ENCODE results near the gene USP53. TPM values are rescaled to one million over a fixed set of nuclear protein-coding genes. Genes with fewer than 3 reads are reported as not detected.

Gene USP53
- total and polyA plus RNA-seq, 9 of the 15 experiments (the other 6 are each of a cell fraction or from before 2014, with no cell fraction given): 2.9 to 9.6 (median 8.3) TPM

- peak; percentile 60; the same call in 1 of the 2 replicates for TF ChIP-seq NKRF (IDR thresholded peaks at IDR 0.05; ENCODE audit: borderline replicate concordance)
- no peak for TF ChIP-seq ZNF830 (CRISPR knock-in tag; IDR thresholded peaks at IDR 0.05)
- no peak for TF ChIP-seq CREBBP (IDR thresholded peaks at IDR 0.05; ENCODE audit: low read depth, low read length)
- TF ChIP-seq RBM14 (IDR thresholded peaks at IDR 0.05; ENCODE audit: borderline replicate concordance, insufficient read depth, low read depth, low read length): no peak
- TF ChIP-seq ATF7 (IDR thresholded peaks at IDR 0.05): peak; percentile 58
- TF ChIP-seq POLR2G (IDR thresholded peaks at IDR 0.05; ENCODE audit: low read depth, low read length): peak; percentile 86
- no peak for TF ChIP-seq BCL6 (CRISPR knock-in tag; IDR thresholded peaks at IDR 0.05)
- TF ChIP-seq, protein P1, sequence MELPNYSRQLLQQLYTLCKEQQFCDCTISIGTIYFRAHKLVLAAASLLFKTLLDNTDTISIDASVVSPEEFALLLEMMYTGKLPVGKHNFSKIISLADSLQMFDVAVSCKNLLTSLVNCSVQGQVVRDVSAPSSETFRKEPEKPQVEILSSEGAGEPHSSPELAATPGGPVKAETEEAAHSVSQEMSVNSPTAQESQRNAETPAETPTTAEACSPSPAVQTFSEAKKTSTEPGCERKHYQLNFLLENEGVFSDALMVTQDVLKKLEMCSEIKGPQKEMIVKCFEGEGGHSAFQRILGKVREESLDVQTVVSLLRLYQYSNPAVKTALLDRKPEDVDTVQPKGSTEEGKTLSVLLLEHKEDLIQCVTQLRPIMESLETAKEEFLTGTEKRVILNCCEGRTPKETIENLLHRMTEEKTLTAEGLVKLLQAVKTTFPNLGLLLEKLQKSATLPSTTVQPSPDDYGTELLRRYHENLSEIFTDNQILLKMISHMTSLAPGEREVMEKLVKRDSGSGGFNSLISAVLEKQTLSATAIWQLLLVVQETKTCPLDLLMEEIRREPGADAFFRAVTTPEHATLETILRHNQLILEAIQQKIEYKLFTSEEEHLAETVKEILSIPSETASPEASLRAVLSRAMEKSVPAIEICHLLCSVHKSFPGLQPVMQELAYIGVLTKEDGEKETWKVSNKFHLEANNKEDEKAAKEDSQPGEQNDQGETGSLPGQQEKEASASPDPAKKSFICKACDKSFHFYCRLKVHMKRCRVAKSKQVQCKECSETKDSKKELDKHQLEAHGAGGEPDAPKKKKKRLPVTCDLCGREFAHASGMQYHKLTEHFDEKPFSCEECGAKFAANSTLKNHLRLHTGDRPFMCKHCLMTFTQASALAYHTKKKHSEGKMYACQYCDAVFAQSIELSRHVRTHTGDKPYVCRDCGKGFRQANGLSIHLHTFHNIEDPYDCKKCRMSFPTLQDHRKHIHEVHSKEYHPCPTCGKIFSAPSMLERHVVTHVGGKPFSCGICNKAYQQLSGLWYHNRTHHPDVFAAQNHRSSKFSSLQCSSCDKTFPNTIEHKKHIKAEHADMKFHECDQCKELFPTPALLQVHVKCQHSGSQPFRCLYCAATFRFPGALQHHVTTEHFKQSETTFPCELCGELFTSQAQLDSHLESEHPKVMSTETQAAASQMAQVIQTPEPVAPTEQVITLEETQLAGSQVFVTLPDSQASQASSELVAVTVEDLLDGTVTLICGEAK (IDR thresholded peaks at IDR 0.05): peak; percentile 98
- TF ChIP-seq, protein P1 (CRISPR knock-in tag; IDR thresholded peaks at IDR 0.05): no peak
- TF ChIP-seq PML (IDR thresholded peaks at IDR 0.05; ENCODE audit: low read length): no peak; the same call in 1 of the 2 replicates
- no peak for TF ChIP-seq CSDE1 (IDR thresholded peaks at IDR 0.05)
- TF ChIP-seq SUPT5H (IDR thresholded peaks at IDR 0.05): peak; percentile 83
- no peak for TF ChIP-seq PYGO2 (tag; IDR thresholded peaks at IDR 0.05)
- no peak for TF ChIP-seq PHB2 (IDR thresholded peaks at IDR 0.05; ENCODE audit: low read depth)
- TF ChIP-seq, protein P2, sequence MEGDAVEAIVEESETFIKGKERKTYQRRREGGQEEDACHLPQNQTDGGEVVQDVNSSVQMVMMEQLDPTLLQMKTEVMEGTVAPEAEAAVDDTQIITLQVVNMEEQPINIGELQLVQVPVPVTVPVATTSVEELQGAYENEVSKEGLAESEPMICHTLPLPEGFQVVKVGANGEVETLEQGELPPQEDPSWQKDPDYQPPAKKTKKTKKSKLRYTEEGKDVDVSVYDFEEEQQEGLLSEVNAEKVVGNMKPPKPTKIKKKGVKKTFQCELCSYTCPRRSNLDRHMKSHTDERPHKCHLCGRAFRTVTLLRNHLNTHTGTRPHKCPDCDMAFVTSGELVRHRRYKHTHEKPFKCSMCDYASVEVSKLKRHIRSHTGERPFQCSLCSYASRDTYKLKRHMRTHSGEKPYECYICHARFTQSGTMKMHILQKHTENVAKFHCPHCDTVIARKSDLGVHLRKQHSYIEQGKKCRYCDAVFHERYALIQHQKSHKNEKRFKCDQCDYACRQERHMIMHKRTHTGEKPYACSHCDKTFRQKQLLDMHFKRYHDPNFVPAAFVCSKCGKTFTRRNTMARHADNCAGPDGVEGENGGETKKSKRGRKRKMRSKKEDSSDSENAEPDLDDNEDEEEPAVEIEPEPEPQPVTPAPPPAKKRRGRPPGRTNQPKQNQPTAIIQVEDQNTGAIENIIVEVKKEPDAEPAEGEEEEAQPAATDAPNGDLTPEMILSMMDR (IDR thresholded peaks at IDR 0.05 in 2 of 3, conservative IDR thresholded peaks at IDR 0.05 in 1 of 3; ENCODE audit: insufficient read depth in 2 of 3, low read depth in 1 of 3, low read length in 3 of 3): peak in 1 of 3 experiments; percentile 11; a peak in 1 of 6 replicates
These were observed 87.8 kb downstream of the USP53 start (continued) for GRCh38 chr4:119300101-119300978.
